Adrenal gland (tissue), 12 donors: Measurements from ENCODE around the gene RHEB. TPM values are rescaled to one million over a fixed set of nuclear protein-coding genes. Genes with fewer than 3 reads are reported as not detected.

Experiments used
- DNase-seq, 7 donors: peaks; one replicate each; pipeline ENCODE4 v3.0.0-alpha.2; 2019 to 2020
- H3K27ac ChIP-seq, 5 donors: fragments of 200-600 bp; sonication (generic) in 4 of 5; 1 replicate in 3 of 5; 2 replicates in 2 of 5; pipeline versions ENCODE4 v1.5.1 to v1.8.0; 2016 to 2020; ENCODE audit warnings: mild to moderate bottlenecking in 1 of 5
- H3K27me3 ChIP-seq: fragments of 200-600 bp; 2 replicates; pipeline ENCODE4 v1.8.0; 2021
- H3K36me3 ChIP-seq, 2 donors: fragments of 200-600 bp; replicated peaks in 1 of 2; 1 replicate in 1 of 2; 2 replicates in 1 of 2; pipeline versions ENCODE4 v1.5.1 to v1.8.0; 2018 to 2022
- H3K4me1 ChIP-seq, 2 donors: fragments of 200-600 bp; replicated peaks in 1 of 2; 1 replicate in 1 of 2; 2 replicates in 1 of 2; pipeline versions ENCODE4 v1.5.1 to v1.8.0; 2018 to 2021
- H3K4me3 ChIP-seq, 4 donors: fragments of 200-600 bp; sonication (generic) in 3 of 4; one replicate each; pipeline ENCODE4 v1.5.1; 2016 to 2018
- H3K9me3 ChIP-seq, 3 donors: fragments of 200-600 bp; sonication (generic) in 1 of 3; replicated peaks in 1 of 3; 1 replicate in 2 of 3; 2 replicates in 1 of 3; pipeline versions ENCODE4 v1.5.1 to v1.8.0; 2016 to 2021
- CTCF ChIP-seq, 6 experiments: fragments of 450-650 bp in 4 of 6; fragments of 200-600 bp in 2 of 6; sonication (generic) in 1 of 6; IDR thresholded peaks; 1 replicate in 5 of 6; 2 replicates in 1 of 6; pipeline versions ENCODE4 v1.5.1 to v1.8.0; 2016 to 2021; ENCODE audit warnings: antibody characterized with exemption in 6 of 6, mild to moderate bottlenecking in 2 of 6, moderate library complexity in 1 of 6
- POLR2A ChIP-seq, 2 donors: fragments of 450-650 bp; IDR thresholded peaks; one replicate each; pipeline ENCODE4 v1.6.1; 2017; ENCODE audit warnings: antibody characterized with exemption in 2 of 2, mild to moderate bottlenecking in 2 of 2, moderate library complexity in 1 of 2
- WGBS, 4 donors: extraction: QIAGEN DNeasy Blood & Tissue Kit in 2 of 4; methylation state at CpG; one replicate each; pipeline versions ENCODE4 v1.1.5 to v1.1.7; 2013 to 2017; 5-methylcytosine and 5-hydroxymethylcytosine counted together
- intact Hi-C, 2 donors: fragments of 100-400 bp; cut with DNase I; formaldehyde crosslinking; loops; one replicate each; pipeline versions ENCODE4 v1.14.1 to v1.15.0; 2022 to 2023
- polyA plus RNA-seq, 3 donors: library from polyadenylated mRNA; stranded (reverse); fragments of 200-250 nt in 2 of 3; fragments of 350-450 nt in 1 of 3; fragmentation: Illumina TruSeq in 1 of 3; extraction: RNeasy Lipid Tissue Mini Kit (QIAGEN cat#74804) in 1 of 3; gene quantifications; one replicate each; pipeline ENCODE4 v1.2.3, GENCODE V29; 2013 to 2014
- total RNA-seq, 9 donors: library from RNA; depleted of rRNA in 4 of 9; stranded (reverse); fragments of >200 nt in 4 of 9; fragments of 120-200 nt in 1 of 9; fragmentation: NEBNext Ultra II Directional in 1 of 9; extraction: Animal tissue kit (Norgen Biotek cat#: 25700) in 1 of 9; gene quantifications; one replicate each; pipeline versions ENCODE4 v1.1.0 to v1.2.4, GENCODE V29; 2013 to 2023
- donor health status: healthy with polysubstance abuse.
- donor health status: Bipolar disorder and iron deficiency.
- donor health status: DM: yes; HTN: yes; CAD: no.
- donor health status: DM: no; HTN: no; CAD: no.
- donor health status: DM: no; HTN: no; CAD: no.
- donor health status: DM: yes; HTN: yes; CAD: no.

Gene RHEB
- total and polyA plus RNA-seq, 12 donors: 66.3 to 309 (median 127) TPM

- 78 to 87% (median 83%) methylated on average over 18 to 23 of the region's 23 CpGs for WGBS, 4 donors
- H3K4me3 ChIP-seq: no peak overlapping the region
- no peaks in the 10 kb centered on the region for H3K36me3 ChIP-seq
- TF ChIP-seq POLR2A (IDR thresholded peaks at IDR 0.05): no peak
- TF ChIP-seq CTCF (IDR thresholded peaks at IDR 0.05): no peak
- H3K9me3 ChIP-seq: no peaks in the 10 kb centered on the region
- peaks cover 0 to 4% of the 10 kb centered on the region in 2 donors for H3K4me1 ChIP-seq
- no peaks in the 10 kb centered on the region for H3K27me3 ChIP-seq
- intact Hi-C loops: loop anchor here in 1 of 2 donors (5.0 kb wide), 1 partner anchor 85 kb away; no protein-coding TSS in a partner anchor
- no peak overlapping the region for H3K27ac ChIP-seq
- DNase-seq: peak in 3 of 7 donors; percentile 5 to 18 (median 8)
Measured at GRCh38 chr7:151451626-151452571, 67.8 kb downstream of the RHEB start.

GRCh38 chr7:151451156-151451555, 68.5 kb downstream of the RHEB start:
- intact Hi-C loops: loop anchor here in 1 of 2 donors (5.0 kb wide), 1 partner anchor 84 kb away; no protein-coding TSS in a partner anchor

GRCh38 chr7:151449990-151450389, 69.7 kb downstream of the RHEB start:
- Histone ChIP-seq H3K4me1 (peaks cover 0 to 4% of the 10 kb centered on the region in 2 donors), H3K27me3 (no peaks in the 10 kb centered on the region), H3K4me3 (no peak overlapping the region), H3K27ac (no peak overlapping the region), H3K36me3 (no peaks in the 10 kb centered on the region), H3K9me3 (no peaks in the 10 kb centered on the region)
- intact Hi-C loops: loop anchor here (5.0 kb wide), 1 partner anchor 83 kb away; no protein-coding TSS in a partner anchor
- TF ChIP-seq CTCF (IDR thresholded peaks at IDR 0.05) (no peak), POLR2A (IDR thresholded peaks at IDR 0.05) (no peak)
- WGBS, 4 donors: 84 to 92% (median 85%) methylated on average over 9 of the region's 9 CpGs
- peak in 1 of 7 donors; percentile 10 for DNase-seq

More at GRCh38 chr7:151451156-151451555, 68.5 kb downstream of the RHEB start:
- TF ChIP-seq POLR2A (IDR thresholded peaks at IDR 0.05) (no peak), CTCF (IDR thresholded peaks at IDR 0.05) (no peak)
- Histone ChIP-seq H3K4me3 (no peak overlapping the region), H3K27me3 (no peaks in the 10 kb centered on the region), H3K27ac (no peak overlapping the region), H3K9me3 (no peaks in the 10 kb centered on the region), H3K36me3 (no peaks in the 10 kb centered on the region), H3K4me1 (peaks cover 0 to 4% of the 10 kb centered on the region in 2 donors)
- WGBS, 4 donors: 85 to 88% (median 86%) methylated on average over 4 to 5 of the region's 5 CpGs
- peak in 1 of 7 donors; percentile 6 for DNase-seq
